Thoracic aorta (tissue), 2 donors: Measurements from ENCODE around the gene EVPL. TPM values are rescaled to one million over a fixed set of nuclear protein-coding genes. Genes with fewer than 3 reads are reported as not detected.
"Not testable (repeated sequence)": the region's sequence is repeated elsewhere in the genome, so short reads cannot be mapped to it uniquely, and the experiment has no call there.

Experiments
- ATAC-seq: fragments of 150-250 bp; one replicate; pipeline ENCODE4 v1.8.0; 2017; ENCODE audit warnings: low read depth; ENCODE audit not compliant: insufficient number of reproducible peaks, low FRiP score
- DNase-seq: peaks from one replicate; pipeline ENCODE4 v3.0.0-alpha.2; 2020; ENCODE audit warnings: low spot score
- H3K27ac ChIP-seq, 2 donors: fragments of 200-600 bp; sonication (generic); 1 replicate in 1 of 2; 2 replicates in 1 of 2; pipeline ENCODE4 v1.5.1; 2016; ENCODE audit warnings: mild to moderate bottlenecking in 2 of 2, moderate library complexity in 2 of 2
- H3K27me3 ChIP-seq: fragments of 200-600 bp; sonication (generic); replicated peaks from 2 replicates; pipeline ENCODE4 v1.6.0; 2016; ENCODE audit warnings: mild to moderate bottlenecking; ENCODE audit not compliant: insufficient read depth
- H3K36me3 ChIP-seq: fragments of 200-600 bp; sonication (generic); one replicate; pipeline ENCODE4 v1.5.1; 2016
- H3K4me1 ChIP-seq, 2 donors: fragments of 200-600 bp; sonication (generic); 1 replicate in 1 of 2; 2 replicates in 1 of 2; pipeline versions ENCODE4 v1.5.1 to v1.6.0; 2016; ENCODE audit warnings: low read depth in 2 of 2, mild to moderate bottlenecking in 1 of 2; ENCODE audit not compliant: control insufficient read depth in 1 of 2
- H3K4me3 ChIP-seq: fragments of 200-600 bp; sonication (generic); 2 replicates; pipeline ENCODE4 v1.5.1; 2016; ENCODE audit warnings: mild to moderate bottlenecking
- H3K9me3 ChIP-seq: fragments of 200-600 bp; sonication (generic); 2 replicates; pipeline ENCODE4 v1.5.1; 2016
- total RNA-seq, 2 donors: library from RNA; depleted of rRNA; stranded (reverse); fragments of >200 nt; gene quantifications; one replicate each; pipeline versions ENCODE4 v1.1.0 to v1.2.3, GENCODE V29; 2016
- TF ChIP-seq, protein P1 (sequence below): fragments of 200-600 bp; sonication (generic); IDR thresholded peaks from one replicate; pipeline ENCODE4 v1.5.1; 2019; ENCODE audit warnings: antibody characterized with exemption

The EVPL gene
- total RNA-seq, 2 donors from 2014 or later, result 1.4 to 1.6 TPM

GRCh38 chr17:75978938-75979704 is 48.0 kb downstream of the EVPL start, which contains the start of the genes ACOX1 and TEN1:
TSS of gene ACOX1 (minus strand) at chr17:75979166. CDS start at chr17:75979073, 93 bp downstream.
TSS of gene TEN1 (plus strand) at chr17:75979240. CDS start at chr17:75986193, 6,953 bp downstream.
- Histone ChIP-seq H3K9me3 (no peaks in the 10 kb centered on the region), H3K36me3 (no peaks in the 10 kb centered on the region), H3K4me1 (peaks cover 19 to 36% of the 10 kb centered on the region in 2 donors), H3K27ac (peak within 1 kb of the TSS; percentile 99), H3K27me3 (no peaks in the 10 kb centered on the region), H3K4me3 (peak within 1 kb of the TSS; percentile 84)
- TF ChIP-seq, protein P1, sequence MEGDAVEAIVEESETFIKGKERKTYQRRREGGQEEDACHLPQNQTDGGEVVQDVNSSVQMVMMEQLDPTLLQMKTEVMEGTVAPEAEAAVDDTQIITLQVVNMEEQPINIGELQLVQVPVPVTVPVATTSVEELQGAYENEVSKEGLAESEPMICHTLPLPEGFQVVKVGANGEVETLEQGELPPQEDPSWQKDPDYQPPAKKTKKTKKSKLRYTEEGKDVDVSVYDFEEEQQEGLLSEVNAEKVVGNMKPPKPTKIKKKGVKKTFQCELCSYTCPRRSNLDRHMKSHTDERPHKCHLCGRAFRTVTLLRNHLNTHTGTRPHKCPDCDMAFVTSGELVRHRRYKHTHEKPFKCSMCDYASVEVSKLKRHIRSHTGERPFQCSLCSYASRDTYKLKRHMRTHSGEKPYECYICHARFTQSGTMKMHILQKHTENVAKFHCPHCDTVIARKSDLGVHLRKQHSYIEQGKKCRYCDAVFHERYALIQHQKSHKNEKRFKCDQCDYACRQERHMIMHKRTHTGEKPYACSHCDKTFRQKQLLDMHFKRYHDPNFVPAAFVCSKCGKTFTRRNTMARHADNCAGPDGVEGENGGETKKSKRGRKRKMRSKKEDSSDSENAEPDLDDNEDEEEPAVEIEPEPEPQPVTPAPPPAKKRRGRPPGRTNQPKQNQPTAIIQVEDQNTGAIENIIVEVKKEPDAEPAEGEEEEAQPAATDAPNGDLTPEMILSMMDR, result no peak
- peak; percentile 94 for DNase-seq
- peak; percentile 97 for ATAC-seq

- no peak for ATAC-seq
- Histone ChIP-seq H3K36me3 (peaks cover 2% of the 10 kb centered on the region), H3K4me3 (no peak overlapping the region), H3K27ac (no peak overlapping the region), H3K9me3 (no peaks in the 10 kb centered on the region), H3K4me1 (peaks cover 19 to 36% of the 10 kb centered on the region in 2 donors), H3K27me3 (no peaks in the 10 kb centered on the region)
- TF ChIP-seq, protein P1, result no peak
- no peak for DNase-seq
Observed at GRCh38 chr17:75976175-75976848, 50.8 kb downstream of the EVPL start.

- H3K27me3 ChIP-seq, result no peaks in the 10 kb centered on the region
- peaks cover 4% of the 10 kb centered on the region for H3K36me3 ChIP-seq
- ATAC-seq, result no peak
- no peaks in the 10 kb centered on the region for H3K9me3 ChIP-seq
- TF ChIP-seq, protein P1, result no peak
- H3K27ac ChIP-seq, result no peak overlapping the region
- DNase-seq, result no peak
- no peak overlapping the region for H3K4me3 ChIP-seq
- peaks cover 19 to 36% of the 10 kb centered on the region in 2 donors for H3K4me1 ChIP-seq
Observed at GRCh38 chr17:75975757-75976174, 51.3 kb downstream of the EVPL start.

GRCh38 chr17:75975187-75975586 is 51.9 kb downstream of the EVPL start:
- DNase-seq, H3K27me3 ChIP-seq, H3K36me3 ChIP-seq, ATAC-seq, H3K4me3 ChIP-seq, H3K27ac ChIP-seq, H3K9me3 ChIP-seq: not testable (repeated sequence)
- peaks cover 16 to 31% of the 10 kb centered on the region in 2 donors for H3K4me1 ChIP-seq

DNA sequence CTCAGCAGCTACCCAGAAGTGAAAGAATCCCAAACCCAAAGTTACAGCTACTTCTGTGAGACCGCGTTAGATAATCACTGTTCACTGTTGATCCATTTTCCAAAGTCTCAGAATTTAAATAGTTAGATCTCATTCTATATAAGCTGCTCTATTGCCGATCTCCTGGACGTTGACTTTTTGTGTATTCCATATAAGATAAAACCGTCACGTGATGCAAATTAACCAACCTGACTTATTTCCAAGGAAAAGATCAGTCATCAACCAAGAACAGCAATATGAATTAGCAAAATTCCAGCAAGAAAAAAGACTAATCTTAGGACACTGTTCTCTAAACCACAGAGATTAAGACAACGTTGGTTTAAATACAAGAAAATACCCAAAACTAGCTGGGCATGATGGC is 56.5 kb downstream of the EVPL start:
- H3K27ac ChIP-seq, result no peak overlapping the region
- ATAC-seq (no peak), DNase-seq (no peak)
- H3K4me3 ChIP-seq, result no peak overlapping the region
- no peaks in the 10 kb centered on the region for H3K9me3 ChIP-seq
- peaks cover 0 to 2% of the 10 kb centered on the region in 2 donors for H3K4me1 ChIP-seq
- TF ChIP-seq, protein P1, result no peak
- peaks cover 11% of the 10 kb centered on the region for H3K36me3 ChIP-seq
- H3K27me3 ChIP-seq, result no peaks in the 10 kb centered on the region
